ENCODE measurements around the gene NOS3. TPM values are rescaled to one million over a fixed set of nuclear protein-coding genes. Genes with fewer than 3 reads are reported as not detected.
"Not testable (repeated sequence)": the region's sequence is repeated elsewhere in the genome, so short reads cannot be mapped to it uniquely, and the experiment has no call there.

NOS3 gene
- total RNA-seq, 4 donors from 2014 or later, result 5.2 to 8.1 (median 6.3) TPM

GRCh38 chr7:151039850-151040548 is 49.2 kb downstream of the NOS3 start:
- TF ChIP-seq POLR2A (IDR thresholded peaks at IDR 0.05), result no peak
- TF ChIP-seq, protein P1, sequence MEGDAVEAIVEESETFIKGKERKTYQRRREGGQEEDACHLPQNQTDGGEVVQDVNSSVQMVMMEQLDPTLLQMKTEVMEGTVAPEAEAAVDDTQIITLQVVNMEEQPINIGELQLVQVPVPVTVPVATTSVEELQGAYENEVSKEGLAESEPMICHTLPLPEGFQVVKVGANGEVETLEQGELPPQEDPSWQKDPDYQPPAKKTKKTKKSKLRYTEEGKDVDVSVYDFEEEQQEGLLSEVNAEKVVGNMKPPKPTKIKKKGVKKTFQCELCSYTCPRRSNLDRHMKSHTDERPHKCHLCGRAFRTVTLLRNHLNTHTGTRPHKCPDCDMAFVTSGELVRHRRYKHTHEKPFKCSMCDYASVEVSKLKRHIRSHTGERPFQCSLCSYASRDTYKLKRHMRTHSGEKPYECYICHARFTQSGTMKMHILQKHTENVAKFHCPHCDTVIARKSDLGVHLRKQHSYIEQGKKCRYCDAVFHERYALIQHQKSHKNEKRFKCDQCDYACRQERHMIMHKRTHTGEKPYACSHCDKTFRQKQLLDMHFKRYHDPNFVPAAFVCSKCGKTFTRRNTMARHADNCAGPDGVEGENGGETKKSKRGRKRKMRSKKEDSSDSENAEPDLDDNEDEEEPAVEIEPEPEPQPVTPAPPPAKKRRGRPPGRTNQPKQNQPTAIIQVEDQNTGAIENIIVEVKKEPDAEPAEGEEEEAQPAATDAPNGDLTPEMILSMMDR (IDR thresholded peaks at IDR 0.05), result no peak
- WGBS, 2 donors, result 66 to 84% methylated on average over 15 of the region's 18 CpGs
- Histone ChIP-seq H3K4me1 (peaks cover 0 to 16% of the 10 kb centered on the region in 2 donors), H3K4me3 (replicated peaks in 1 of 3) (no peak overlapping the region), H3K9me3 (no peaks in the 10 kb centered on the region), H3K27ac (no peak overlapping the region), H3K36me3 (peaks cover 20 to 21% of the 10 kb centered on the region in 2 donors), H3K27me3 (no peaks in the 10 kb centered on the region)
- intact Hi-C loops (cut with DNase I), result no loop called here
- DNase-seq, result no peak

DNA sequence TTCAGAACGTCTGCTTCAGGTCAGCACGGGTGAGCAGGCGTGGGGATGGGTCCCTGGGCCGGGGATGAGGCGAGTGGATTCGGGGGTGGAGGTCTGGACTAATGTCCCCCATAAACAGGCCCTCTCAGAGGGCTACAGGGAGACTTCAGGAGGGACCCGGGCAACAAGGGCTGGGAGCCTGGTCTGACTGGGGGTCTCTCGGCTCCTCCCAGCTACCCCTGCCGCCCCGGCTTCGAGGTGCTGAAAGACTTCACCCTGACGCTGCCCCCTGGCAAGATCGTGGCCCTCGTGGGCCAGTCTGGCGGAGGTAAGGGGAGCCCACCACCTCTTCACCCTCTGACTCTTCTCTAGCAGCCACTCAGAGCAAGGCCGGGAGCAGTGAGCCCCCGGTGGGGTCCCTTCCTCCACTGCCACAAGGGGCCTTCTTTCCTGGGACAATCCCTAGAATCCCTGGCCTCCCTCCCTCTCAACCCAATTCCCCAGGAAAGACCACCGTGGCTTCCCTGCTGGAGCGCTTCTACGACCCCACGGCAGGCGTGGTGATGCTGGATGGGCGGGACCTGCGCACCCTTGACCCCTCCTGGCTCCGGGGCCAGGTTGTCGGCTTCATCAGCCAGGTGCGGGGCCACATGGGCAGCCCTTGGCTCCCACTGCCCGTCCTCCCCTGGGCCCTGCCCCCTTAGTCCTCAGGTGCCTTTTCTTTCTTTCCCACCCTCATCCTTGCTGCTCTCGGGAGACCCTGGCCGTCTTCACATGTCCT is 50.0 kb downstream of the NOS3 start:
- no peaks in the 10 kb centered on the region for H3K9me3 ChIP-seq
- no peak for DNase-seq
- no peaks in the 10 kb centered on the region for H3K27me3 ChIP-seq
- H3K27ac ChIP-seq, result no peak overlapping the region
- no peak overlapping the region for H3K4me3 ChIP-seq (replicated peaks in 1 of 3)
- H3K36me3 ChIP-seq, result peaks cover 12 to 15% of the 10 kb centered on the region in 2 donors
- no peak for TF ChIP-seq POLR2A (IDR thresholded peaks at IDR 0.05)
- TF ChIP-seq, protein P1 (IDR thresholded peaks at IDR 0.05), result no peak
- 93 to 94% methylated on average over 20 to 26 of the region's 30 CpGs for WGBS, 2 donors
- intact Hi-C loops (cut with DNase I), result no loop called here
- peaks cover 0 to 16% of the 10 kb centered on the region in 2 donors for H3K4me1 ChIP-seq

DNA sequence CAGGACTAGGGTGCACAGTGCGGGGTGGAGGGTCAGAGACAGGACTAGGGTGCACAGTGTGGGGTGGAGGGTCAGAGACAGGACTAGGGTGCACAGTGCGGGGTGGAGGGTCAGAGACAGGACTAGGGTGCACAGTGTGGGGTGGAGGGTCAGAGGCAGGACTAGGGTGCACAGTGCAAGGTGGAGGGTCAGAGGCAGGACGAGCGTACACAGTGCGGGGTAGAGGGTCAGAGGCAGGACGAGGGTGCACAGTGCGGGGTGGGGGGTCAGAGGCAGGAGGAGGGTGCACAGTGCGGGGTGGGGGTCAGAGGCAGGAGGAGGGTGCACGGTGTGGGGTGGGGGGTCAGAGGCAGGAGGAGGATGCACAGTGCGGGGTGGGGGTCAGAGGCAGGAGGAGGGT is 52.6 kb downstream of the NOS3 start:
- H3K27ac ChIP-seq; H3K9me3 ChIP-seq; H3K36me3 ChIP-seq; DNase-seq; H3K27me3 ChIP-seq; intact Hi-C loops (cut with DNase I); H3K4me3 ChIP-seq (replicated peaks in 1 of 3): not testable (repeated sequence)
- peaks cover 0 to 22% of the 10 kb centered on the region in 2 donors for H3K4me1 ChIP-seq
- WGBS, 2 donors, result 91 to 95% methylated on average over 10 of the region's 10 CpGs

DNA sequence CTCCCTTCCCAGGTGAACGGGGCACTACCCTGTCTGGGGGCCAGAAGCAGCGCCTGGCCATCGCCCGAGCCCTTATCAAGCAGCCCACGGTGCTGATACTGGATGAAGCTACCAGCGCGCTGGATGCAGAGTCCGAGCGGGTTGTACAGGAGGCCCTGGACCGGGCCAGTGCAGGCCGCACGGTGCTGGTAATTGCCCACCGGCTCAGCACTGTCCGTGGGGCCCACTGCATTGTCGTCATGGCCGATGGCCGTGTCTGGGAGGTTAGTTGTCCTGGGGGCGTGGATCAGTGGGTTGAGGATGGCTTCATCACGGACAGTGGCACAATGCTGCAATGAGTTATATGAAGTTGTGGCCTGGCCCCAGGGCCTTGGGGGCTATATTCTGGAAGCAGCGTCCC is 53.1 kb downstream of the NOS3 start:
- Histone ChIP-seq H3K27me3 (no peaks in the 10 kb centered on the region), H3K27ac (no peak overlapping the region), H3K9me3 (no peaks in the 10 kb centered on the region), H3K4me1 (peaks cover 0 to 17% of the 10 kb centered on the region in 2 donors), H3K4me3 (replicated peaks in 1 of 3) (no peak overlapping the region), H3K36me3 (peaks cover 0 to 3% of the 10 kb centered on the region in 2 donors)
- intact Hi-C loops (cut with DNase I), result no loop called here
- no peak for TF ChIP-seq POLR2A (IDR thresholded peaks at IDR 0.05)
- TF ChIP-seq, protein P1 (IDR thresholded peaks at IDR 0.05), result no peak
- WGBS, 2 donors, result 92% methylated on average over 13 to 20 of the region's 20 CpGs
- DNase-seq, result no peak

DNA sequence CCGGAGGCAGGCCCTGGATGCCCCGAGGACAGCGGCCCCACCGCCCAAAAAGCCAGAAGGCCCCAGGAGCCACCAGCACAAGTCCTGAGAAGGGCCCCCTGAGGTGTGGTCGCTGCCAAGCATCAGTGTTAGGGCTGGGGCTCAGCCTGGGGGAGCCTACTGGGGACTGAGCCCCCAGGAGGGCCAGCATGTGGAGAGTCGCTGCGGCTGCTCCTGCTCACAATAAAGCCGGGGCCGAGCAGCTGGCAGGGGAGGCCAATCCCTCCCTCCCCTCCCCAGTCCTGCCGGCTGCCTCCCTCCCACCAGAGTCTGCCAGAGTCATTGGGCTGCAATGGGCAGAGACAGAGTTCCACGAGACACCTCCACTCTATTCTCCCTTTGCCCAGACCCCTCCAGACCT is 54.4 kb downstream of the NOS3 start:
- TF ChIP-seq POLR2A (IDR thresholded peaks at IDR 0.05), result no peak
- TF ChIP-seq, protein P1 (IDR thresholded peaks at IDR 0.05), result no peak
- Histone ChIP-seq H3K27me3 (no peaks in the 10 kb centered on the region), H3K36me3 (peaks cover 0 to 3% of the 10 kb centered on the region in 2 donors), H3K27ac (no peak overlapping the region), H3K4me1 (peaks cover 0 to 7% of the 10 kb centered on the region in 2 donors), H3K9me3 (no peaks in the 10 kb centered on the region), H3K4me3 (replicated peaks in 1 of 3) (no peak overlapping the region)
- intact Hi-C loops (cut with DNase I), result no loop called here
- no peak for DNase-seq
- WGBS, 2 donors, result 82 to 84% methylated on average over 6 to 9 of the region's 11 CpGs

Measured in thyroid gland (tissue), 4 donors.